ENCODE results near the gene MTHFD1. TPM values are rescaled to one million over a fixed set of nuclear protein-coding genes. Genes with fewer than 3 reads are reported as not detected.

The MTHFD1 gene
- total and polyA plus RNA-seq, 2 experiments from 2014 or later: 24.4 to 29.5 TPM

DNA sequence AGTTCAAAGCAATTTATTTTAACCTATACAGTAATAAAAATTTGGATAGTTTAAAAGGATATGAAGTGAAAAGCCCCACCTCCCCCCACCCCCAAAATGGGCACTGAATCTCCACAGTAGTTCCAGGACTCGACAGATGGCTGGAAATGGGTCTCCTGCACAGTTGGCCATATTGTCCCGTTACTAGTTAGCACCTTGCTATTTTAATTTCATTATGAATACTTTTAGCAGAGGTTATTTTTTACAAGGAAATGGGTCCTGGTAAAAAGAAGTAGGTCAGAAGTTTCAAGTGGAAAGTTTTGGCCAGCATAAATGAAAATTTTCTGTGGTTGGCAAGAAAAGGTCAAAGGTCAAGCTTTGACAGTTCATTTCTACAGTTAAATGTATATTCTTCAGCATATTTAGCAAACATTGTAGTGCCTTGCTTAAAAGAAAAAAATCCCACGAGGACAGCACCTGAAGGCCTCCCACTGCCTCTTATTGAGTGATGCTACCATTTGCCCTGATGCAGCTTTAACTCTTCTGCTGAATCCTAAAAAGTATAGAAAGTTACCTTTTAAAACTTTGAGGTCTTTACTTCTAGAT, 28.3 kb downstream of the MTHFD1 start:
- Histone ChIP-seq H3K4me1 (ENCODE audit: insufficient read depth) (no peaks in the 10 kb centered on the region), H3K4me3 (no peak overlapping the region), H3K27me3 (no peaks in the 10 kb centered on the region), H3K36me3 (replicated peaks; ENCODE audit: insufficient read depth, low read depth) (no peaks in the 10 kb centered on the region), H3K9me3 (ENCODE audit: low read depth) (no peaks in the 10 kb centered on the region), H3K9me2 (replicated peaks; ENCODE audit: insufficient read depth) (no peaks in the 10 kb centered on the region), H3K79me2 (no peaks in the 10 kb centered on the region), H3K27ac (no peak overlapping the region), H2AFZ (no peak overlapping the region), H4K20me1 (ENCODE audit: insufficient read depth, poor library complexity, severe bottlenecking) (no peaks in the 10 kb centered on the region), H3K4me2 (no peak overlapping the region)
- 91% methylated on average over 3 of the region's 3 CpGs for WGBS (ENCODE audit: low lambda C conversion rate, missing lambda C conversion rate)
- TF ChIP-seq, protein P1, sequence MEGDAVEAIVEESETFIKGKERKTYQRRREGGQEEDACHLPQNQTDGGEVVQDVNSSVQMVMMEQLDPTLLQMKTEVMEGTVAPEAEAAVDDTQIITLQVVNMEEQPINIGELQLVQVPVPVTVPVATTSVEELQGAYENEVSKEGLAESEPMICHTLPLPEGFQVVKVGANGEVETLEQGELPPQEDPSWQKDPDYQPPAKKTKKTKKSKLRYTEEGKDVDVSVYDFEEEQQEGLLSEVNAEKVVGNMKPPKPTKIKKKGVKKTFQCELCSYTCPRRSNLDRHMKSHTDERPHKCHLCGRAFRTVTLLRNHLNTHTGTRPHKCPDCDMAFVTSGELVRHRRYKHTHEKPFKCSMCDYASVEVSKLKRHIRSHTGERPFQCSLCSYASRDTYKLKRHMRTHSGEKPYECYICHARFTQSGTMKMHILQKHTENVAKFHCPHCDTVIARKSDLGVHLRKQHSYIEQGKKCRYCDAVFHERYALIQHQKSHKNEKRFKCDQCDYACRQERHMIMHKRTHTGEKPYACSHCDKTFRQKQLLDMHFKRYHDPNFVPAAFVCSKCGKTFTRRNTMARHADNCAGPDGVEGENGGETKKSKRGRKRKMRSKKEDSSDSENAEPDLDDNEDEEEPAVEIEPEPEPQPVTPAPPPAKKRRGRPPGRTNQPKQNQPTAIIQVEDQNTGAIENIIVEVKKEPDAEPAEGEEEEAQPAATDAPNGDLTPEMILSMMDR (IDR thresholded peaks at IDR 0.05; ENCODE audit: poor library complexity): no peak
- TF ChIP-seq EZH2 (IDR thresholded peaks at IDR 0.05; ENCODE audit: borderline replicate concordance): no peak
- TF ChIP-seq EZH2phosphoT487 (IDR thresholded peaks at IDR 0.05; ENCODE audit: low read depth, severe bottlenecking, unreplicated experiment): no peak
- DNase-seq (ENCODE audit: low spot score): no peak

DNA sequence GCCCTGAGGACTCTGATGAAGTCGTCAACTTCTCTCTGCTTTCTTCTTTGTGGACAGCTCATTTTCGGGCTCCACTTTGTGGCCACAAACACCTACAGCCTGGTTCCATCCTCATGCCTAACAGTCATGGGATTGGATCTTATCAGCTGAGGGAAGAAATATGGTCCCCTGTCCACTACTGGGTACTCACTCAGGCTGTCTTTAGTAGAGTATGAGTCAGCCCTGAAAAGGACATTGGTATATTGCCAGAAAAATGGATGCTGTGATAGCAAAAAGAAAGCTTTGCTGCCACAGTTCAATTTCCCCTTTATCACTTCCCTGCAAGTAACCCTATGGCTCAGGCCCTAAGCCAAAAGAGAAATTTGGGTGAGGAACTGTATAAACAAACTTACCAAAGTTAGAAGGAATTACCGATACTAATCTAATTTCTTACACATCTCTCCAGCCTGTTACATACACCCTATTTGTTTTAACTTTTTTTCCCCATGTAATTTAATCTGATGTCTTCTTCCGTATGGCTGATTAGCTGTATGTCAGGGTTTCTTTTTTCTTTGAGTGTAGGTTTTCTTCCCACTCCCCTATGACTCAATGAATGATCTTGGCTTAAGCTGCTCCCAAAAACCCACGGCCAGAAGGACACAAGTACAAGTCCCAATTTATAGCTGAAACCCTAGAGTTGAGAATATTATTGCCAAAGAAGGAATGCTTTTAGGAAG, 29.1 kb downstream of the MTHFD1 start:
- no peak overlapping the region for H3K4me2 ChIP-seq
- H3K36me3 ChIP-seq (replicated peaks; ENCODE audit: insufficient read depth, low read depth): no peaks in the 10 kb centered on the region
- H3K9me3 ChIP-seq (ENCODE audit: low read depth): no peaks in the 10 kb centered on the region

DNA sequence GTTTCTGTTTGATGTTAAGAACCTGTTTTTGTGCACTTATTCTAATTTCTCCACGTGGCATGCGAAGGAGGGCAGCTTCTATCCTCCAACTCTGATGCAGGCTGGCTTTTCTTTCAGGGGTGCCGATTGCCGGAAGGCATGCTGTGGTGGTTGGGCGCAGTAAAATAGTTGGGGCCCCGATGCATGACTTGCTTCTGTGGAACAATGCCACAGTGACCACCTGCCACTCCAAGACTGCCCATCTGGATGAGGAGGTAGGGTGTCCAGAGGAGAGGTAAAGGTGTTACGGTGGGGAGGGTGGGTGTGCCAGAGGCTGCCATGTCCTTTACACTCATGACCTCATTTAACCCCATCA, 29.6 kb downstream of the MTHFD1 start:
- H3K9me3 ChIP-seq (ENCODE audit: low read depth): no peaks in the 10 kb centered on the region
- H3K27ac ChIP-seq: no peak overlapping the region
- H2AFZ ChIP-seq: no peak overlapping the region
- no peaks in the 10 kb centered on the region for H3K36me3 ChIP-seq (replicated peaks; ENCODE audit: insufficient read depth, low read depth)
- H3K4me3 ChIP-seq: no peak overlapping the region
- DNase-seq (ENCODE audit: low spot score): no peak
- TF ChIP-seq, protein P1 (IDR thresholded peaks at IDR 0.05; ENCODE audit: poor library complexity): no peak
- no peak for TF ChIP-seq EZH2 (IDR thresholded peaks at IDR 0.05; ENCODE audit: borderline replicate concordance)
- TF ChIP-seq EZH2phosphoT487 (IDR thresholded peaks at IDR 0.05; ENCODE audit: low read depth, severe bottlenecking, unreplicated experiment): no peak
- no peaks in the 10 kb centered on the region for H3K4me1 ChIP-seq (ENCODE audit: insufficient read depth)
- 93% methylated on average over 7 of the region's 7 CpGs for WGBS (ENCODE audit: low lambda C conversion rate, missing lambda C conversion rate)
- no peaks in the 10 kb centered on the region for H3K9me2 ChIP-seq (replicated peaks; ENCODE audit: insufficient read depth)
- H3K79me2 ChIP-seq: no peaks in the 10 kb centered on the region
- no peak overlapping the region for H3K4me2 ChIP-seq
- no peaks in the 10 kb centered on the region for H4K20me1 ChIP-seq (ENCODE audit: insufficient read depth, poor library complexity, severe bottlenecking)
- no peaks in the 10 kb centered on the region for H3K27me3 ChIP-seq

More for the DNA sequence above, 29.1 kb downstream of the MTHFD1 start:
- DNase-seq (ENCODE audit: low spot score): no peak
- TF ChIP-seq, protein P1 (IDR thresholded peaks at IDR 0.05; ENCODE audit: poor library complexity): no peak
- TF ChIP-seq EZH2 (IDR thresholded peaks at IDR 0.05; ENCODE audit: borderline replicate concordance) (no peak), EZH2phosphoT487 (IDR thresholded peaks at IDR 0.05; ENCODE audit: low read depth, severe bottlenecking, unreplicated experiment) (no peak)
- no peaks in the 10 kb centered on the region for H4K20me1 ChIP-seq (ENCODE audit: insufficient read depth, poor library complexity, severe bottlenecking)
- no peak overlapping the region for H3K4me3 ChIP-seq
- no peaks in the 10 kb centered on the region for H3K4me1 ChIP-seq (ENCODE audit: insufficient read depth)
- no peak overlapping the region for H3K27ac ChIP-seq
- H3K9me2 ChIP-seq (replicated peaks; ENCODE audit: insufficient read depth): no peaks in the 10 kb centered on the region
- H2AFZ ChIP-seq: no peak overlapping the region
- no peaks in the 10 kb centered on the region for H3K27me3 ChIP-seq
- H3K79me2 ChIP-seq: no peaks in the 10 kb centered on the region
- 88% methylated on average over 5 of the region's 5 CpGs for WGBS (ENCODE audit: low lambda C conversion rate, missing lambda C conversion rate)
